Measurements from ENCODE around the gene NFATC2.
"Not testable (repeated sequence)": the region's sequence is repeated elsewhere in the genome, so short reads cannot be mapped to it uniquely, and the experiment has no call there.

Gene NFATC2

DNA sequence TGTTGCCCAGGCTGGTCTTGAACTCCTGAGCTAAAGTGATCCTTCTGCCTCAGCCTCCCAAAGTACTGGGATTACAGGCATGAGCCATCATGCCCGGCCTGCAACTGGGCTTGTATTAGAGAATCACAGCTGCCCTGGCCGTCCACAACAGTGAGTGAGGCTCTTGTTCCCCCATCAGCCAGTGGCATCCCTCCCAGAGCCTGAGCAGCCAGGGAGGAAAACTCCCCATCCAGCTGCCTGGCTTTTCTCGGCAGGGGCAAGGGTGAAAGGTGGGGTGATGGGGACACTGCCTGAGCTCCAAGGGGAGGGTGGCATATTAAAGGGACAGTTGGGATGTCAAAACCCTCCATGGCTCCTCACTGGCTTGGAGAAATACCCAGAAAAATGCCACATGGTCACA is 185.6 kb downstream of the NFATC2 start:
- no peak for DNase-seq (ENCODE audit: low read depth, low spot score)

DNA sequence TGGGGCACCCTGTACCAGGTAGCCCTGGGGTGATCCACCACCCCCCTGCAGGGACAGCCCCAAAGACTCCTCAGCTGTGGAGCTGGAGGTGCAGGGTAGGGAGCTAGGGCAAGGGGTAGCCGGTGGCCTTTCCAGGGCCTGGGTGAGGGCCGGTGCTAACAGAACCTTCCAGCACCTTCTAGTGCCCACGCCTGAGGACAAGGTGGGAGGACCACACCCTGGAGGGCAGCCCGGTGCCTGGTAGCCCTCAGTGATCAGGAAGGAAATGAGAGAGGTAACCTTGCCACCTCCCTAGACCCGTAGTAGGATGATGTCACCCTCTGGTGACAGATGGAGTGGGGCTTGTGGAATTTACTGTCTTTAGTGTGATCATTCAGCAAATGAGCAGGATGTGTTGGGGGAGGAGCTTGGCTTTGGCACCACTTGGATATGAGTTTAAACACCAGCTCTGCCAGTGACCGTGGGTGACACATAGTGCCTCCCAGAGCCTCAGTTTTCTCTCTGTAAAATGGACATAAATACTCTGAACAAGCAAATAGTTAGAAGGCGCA is 187.7 kb downstream of the NFATC2 start:
- no peak for DNase-seq (ENCODE audit: low read depth, low spot score)

DNA sequence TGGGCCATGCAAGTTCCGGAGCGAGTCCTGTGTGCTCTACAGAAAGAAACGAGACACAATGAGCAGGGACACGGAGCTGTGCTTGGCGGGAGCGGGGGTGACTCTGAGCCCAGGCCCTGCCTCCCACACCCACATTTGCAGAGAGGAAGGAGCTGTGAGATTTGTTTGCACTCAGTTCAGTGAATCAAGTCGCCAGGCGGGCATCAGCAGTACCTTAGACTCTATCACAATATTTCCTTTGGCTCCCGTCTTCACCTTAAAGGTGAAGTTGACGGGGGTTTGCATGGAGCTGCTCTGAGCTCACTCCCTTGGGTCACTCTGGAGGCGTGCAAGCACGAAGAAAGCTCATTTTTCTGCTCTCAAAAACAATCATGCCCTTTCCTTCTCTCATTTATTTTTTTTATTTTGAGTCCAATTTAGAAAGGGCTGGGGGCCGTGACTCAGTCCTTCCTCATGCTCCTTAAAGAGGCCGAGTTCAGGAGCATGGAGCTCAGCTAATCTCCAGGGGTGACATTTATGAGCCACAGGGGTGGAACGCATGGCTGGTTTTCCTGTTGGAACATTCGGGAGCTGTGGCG is 188.2 kb downstream of the NFATC2 start:
- DNase-seq (ENCODE audit: low read depth, low spot score) = no peak

DNA sequence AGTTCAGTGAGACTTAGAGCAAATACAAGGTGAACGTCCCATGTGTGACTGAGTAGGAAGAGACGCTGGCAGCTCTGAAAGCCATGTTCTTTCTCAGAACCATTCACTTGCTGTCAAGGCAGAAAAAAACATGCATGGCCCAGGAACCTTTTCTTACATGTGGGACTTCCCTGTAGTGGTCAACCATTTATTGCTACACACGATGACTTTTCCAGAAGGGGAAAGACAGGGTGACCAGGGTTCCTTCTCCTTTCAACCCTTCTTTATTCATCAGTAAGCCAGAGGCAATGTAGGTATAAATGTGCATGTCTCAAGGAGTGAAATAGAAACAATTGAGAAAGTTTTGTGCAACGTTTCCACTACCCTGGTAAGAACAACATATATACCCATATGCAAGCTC is 189.0 kb downstream of the NFATC2 start:
- no peak for DNase-seq (ENCODE audit: low read depth, low spot score)

DNA sequence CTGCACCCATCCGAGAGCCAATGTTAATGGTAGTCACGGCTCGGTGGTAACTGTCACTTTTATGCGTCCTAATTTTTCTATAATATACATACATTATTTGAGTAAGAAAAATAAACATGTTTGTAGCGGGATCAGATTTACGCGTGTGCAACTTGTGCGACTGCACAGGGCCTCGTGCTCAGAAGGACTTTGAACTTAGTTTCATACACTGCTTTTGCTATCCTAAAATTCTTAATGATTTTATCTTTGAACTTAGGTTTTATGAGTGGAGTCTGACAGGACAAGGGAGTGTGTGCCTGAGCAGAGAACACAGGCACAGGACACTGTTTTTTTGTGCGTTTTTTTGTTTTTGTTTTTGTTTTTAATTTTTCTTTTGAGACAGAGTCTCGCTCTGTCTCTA is 189.7 kb downstream of the NFATC2 start:
- DNase-seq (ENCODE audit: low read depth, low spot score) = no peak

DNA sequence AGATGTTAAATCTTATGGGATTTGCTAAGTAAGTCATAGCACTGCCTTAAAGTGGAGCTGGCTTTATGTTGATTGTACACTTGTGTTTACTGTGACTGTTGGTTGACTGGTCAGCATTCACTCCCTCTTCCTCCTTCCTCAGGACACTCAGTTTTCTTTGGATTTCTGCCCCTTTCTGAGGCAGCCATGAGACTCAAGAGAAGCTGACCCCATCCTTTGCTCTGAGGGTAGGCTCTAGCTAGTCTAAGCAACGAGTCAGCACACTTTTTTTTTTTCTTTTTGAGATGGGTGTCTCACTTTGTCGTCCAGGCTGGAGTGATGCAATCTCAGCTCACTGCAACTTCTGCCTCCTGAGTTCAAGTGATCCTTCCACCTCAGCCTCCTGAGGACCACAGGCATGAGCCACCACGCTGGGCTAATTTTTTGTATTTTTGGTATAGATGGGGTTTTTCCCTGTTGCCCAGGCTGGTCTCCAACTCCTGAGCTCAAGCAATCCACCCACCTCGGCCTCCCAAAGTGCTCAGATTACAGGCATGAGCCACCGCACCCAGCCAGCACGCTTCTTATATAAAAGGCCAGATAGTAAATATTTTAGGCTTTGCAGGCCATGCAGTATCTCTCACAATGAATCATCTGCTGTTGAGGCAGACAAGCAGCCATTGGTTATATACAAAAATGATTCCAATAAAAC is 191.4 kb downstream of the NFATC2 start:
- DNase-seq (ENCODE audit: low read depth, low spot score) = no peak

DNA sequence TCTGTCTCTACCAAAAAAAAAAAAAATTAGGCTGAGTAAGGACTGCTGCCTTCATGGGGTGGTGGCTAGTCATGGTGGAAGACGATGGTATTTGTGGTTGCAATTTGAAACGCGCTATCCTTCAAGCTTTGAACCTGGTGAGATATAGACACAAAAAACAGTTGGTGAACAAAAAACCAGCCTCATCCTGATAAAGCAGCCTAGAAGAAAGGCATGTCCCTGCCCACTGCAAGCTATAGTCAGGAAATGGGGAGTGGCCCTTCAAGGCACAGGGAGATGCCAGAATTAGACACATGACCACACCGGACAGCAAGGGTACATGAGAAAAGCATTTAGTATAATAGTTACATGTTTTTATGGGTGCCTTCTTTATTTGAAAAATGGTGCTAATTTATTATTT is 193.6 kb downstream of the NFATC2 start:
- DNase-seq (ENCODE audit: low read depth, low spot score) = no peak

DNA sequence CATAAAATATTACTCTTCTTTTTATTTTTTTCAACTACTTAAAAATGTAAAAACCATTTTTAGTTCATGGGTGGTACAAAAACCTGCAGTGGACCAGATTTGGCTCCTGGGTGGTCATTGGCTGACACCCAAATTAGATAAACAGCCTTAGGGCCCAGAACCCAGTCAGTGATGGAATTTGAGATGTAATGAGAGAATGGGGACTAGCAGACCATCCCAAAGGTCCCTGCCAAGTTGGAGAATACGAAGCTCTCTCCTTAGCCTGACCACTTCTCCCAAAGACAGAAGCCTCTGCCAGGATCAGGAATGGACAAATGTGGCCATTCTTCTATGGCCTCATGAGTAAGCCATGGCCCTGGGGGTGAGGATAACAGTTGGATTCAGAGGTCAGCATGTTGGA is 194.7 kb downstream of the NFATC2 start:
- no peak for DNase-seq (ENCODE audit: low read depth, low spot score)

DNA sequence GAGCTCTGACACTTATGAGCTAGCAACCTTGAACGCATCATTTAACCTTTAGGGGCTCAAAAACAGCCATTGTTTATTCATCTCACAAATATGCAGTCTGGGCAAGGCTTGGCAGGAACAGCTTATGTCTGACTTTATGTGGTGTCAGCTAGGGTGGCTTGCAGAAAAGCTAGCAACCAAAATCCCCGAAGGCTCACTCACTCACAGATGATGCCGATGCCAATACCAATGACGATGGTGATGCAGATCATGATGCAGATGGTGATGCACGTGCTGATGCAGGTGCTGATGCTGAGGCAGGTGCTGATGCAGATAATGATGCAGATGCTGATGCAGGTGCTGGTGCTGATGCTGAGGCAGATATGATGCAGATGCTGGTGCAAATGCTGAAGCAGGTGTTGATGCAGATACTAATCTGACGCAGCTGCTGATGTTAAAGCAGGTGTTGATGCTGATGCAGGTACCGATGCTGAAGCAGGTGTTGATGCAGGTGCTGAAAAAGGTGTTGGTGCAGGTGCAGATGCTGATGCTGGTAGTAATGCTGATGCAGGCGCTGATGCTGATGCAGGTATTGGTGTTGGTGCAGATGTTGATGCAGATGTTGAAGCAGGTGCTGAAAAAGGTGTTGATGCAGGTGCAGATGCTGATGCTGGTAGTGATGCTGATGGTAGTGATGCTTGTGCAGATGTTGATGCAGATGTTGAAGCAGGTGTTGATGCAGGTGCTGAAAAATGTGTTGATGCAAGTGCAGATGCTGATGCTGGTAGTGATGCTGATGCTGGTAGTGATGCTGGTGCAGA is 195.6 kb downstream of the NFATC2 start:
- DNase-seq (ENCODE audit: low read depth, low spot score) = no peak

DNA sequence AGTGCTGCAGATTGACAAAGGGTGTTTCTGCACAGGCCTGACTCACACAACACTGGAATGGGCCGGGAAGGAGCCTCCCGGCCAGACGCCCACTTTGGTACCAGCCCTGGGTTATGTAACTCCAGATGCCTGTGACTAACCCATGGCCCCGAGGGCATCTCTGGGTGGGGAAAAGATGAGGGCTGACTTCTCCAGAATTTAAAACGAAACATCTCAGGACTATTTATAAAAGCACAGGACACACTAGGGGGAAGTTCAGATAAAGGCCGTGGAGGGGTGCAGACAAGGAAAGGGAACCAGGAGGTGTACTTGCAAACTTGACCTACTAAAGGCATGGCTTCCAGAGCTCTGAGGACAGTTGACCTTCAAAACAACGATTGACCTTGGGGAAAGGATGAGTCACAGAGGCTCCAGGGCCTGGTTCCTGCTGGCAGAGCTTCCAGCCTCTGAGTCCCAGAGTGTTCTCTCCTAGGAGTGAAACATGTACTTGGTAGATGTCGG is 196.9 kb downstream of the NFATC2 start:
- no peak for DNase-seq (ENCODE audit: low read depth, low spot score)

DNA sequence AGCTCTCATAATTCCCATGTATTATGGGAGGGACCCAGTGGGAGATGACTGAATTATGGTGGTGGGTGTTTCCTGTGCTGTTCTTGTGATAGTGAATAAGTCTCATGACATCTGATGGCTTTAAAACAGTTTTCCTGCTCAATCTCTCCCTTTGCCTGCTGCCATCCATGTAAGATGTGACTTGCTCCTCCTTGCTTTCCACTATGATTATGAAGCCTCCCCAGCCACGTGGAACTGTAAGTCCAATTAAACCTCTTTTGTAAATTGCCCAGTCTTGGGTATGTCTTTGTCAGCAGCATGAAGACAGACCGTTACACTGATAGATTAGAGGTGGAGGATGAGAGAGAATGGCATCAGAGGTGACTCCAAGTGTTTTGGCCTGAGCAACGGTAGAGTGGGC is 198.7 kb downstream of the NFATC2 start:
- not testable (repeated sequence) for DNase-seq (ENCODE audit: low read depth, low spot score)

DNA sequence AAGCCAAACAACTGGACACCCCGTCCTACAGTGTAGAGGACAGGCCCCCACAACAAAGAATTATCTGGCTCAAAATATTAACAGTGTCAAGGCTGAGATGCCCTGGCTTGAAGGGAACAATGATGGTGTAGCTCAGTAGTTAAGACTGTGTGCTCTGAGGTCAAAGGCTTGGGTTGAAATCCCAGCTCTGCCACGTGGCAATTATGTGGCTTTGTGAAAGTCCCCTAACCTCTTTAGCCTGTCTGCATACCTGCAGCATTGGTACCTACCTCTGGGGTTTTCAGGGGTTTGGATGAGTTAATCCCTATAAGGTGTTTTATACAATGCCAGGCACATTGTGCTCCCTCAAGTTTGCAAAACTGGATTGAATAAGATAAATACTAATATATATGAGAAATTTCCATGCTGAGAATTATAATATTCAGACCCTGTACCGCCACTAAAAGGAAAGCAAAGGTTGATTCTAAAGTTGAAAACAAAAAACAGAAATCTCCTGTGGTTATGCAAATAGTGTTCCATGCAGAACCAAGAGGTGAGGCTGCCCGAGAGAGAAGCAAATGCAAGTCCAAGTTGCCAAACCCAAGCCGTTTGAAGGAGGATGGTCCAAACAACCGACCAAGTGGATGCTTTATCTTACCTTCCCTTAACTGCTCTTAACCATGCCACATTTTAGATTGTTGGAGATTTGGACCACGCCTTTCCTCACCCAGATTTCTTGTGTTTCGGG is 199.8 kb downstream of the NFATC2 start:
- no peak for DNase-seq (ENCODE audit: low read depth, low spot score)

DNA sequence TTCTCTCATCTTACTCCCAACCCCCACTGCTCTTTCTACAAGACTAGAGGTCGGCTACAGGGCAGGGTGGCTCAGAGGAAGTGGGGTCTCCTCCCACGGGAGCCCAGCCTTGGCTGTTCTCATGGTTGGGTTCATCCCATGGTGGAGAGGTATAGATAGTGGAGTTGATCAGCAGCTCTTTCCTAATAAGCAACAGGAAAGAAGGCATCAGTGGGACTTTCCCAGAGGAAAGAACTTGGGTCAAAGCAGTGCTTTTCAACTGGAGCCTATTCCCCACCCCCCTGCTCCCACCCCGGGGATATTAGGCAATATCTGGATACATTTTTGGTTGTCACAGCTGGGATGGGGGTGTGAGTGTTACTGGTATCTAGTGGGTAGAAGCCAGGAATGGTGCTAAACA is 200.9 kb downstream of the NFATC2 start:
- no peak for DNase-seq (ENCODE audit: low read depth, low spot score)

DNA sequence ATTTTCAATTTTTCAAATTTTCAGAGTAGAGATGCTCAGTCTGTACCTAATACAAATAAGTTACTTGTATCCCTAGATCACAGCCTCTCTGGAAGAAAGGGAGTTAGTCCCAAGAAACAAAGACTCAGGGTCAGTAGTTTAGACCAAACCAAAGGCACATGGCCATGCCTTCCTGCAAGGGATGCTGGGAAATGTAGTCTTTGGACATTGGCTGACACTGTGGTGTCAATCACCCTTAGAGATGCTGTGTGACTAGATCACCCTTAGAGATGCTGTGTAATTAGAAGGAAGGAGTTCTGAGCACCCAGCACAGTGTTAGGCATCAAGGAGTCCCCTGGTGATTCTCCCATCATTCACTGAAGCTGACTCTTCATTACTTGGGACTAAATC is 202.1 kb downstream of the NFATC2 start:
- no peak for DNase-seq (ENCODE audit: low read depth, low spot score)

DNA sequence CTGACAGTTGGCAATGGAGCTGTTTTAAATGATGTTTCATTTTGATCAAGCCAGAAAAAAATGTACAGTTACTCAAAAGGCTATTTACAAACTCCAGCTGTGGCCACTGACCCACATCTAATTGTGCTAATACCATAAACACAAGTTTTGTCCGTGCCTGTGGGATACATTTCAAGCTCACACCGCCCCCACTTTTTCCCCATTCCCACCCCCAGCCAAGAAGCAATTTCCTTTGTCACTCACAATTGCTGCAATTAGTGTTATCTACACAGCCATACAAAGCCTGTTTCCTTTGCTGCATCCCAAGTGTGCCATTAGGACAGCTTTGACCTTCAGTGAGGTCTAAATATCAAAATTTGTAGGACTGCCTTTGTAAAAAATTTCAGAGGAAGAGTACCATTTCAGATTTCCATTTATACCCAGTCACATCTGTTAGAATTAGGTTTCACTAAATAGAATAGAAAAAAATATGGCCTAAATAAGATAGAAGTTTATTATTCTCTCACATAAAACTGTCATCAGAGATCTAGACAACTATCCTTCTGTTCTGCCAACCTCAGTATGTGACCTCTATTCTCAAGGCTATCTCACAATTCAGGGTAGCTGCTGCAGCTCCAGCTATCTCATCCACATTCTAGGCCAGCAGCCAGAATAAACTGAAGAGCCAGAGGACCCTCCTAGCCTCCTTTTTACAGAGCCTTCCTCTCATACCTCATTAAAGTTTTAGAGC is 202.6 kb downstream of the NFATC2 start:
- DNase-seq (ENCODE audit: low read depth, low spot score) = no peak

DNA sequence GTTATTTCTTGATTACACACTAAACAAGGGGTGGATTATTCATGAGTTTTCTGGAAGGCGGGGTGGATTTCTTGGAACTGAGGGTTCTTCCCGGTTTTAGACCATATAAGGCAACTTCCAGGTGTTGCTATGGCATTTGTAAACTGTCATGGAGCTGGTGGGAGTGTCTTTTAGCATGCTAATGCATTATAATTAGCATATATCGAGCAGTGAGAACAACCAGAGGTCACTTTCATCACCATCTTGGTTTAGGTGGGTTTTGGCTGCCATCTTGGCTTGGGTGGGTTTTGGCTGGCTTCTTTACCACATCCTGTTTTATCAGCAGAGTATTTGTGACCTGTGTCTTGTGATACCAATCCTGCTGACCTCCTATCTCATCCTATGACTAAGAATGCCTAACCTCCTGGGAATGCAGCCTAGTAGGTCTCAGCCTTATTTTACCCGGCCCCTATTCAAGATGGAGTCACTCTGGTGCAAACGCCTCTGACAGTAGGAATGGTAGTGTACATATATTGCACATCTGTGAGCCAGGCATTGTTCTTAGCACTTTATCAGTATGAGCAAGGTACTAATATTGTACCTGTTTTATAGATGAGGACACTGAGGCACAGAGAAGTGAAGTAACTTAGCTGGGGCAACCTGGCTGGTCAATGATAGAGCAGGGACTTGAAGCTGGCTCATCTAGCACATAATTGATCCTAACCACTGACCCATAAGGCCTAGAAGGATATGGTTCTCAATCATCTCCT is 203.7 kb downstream of the NFATC2 start:
- DNase-seq (ENCODE audit: low read depth, low spot score) = no peak

DNA sequence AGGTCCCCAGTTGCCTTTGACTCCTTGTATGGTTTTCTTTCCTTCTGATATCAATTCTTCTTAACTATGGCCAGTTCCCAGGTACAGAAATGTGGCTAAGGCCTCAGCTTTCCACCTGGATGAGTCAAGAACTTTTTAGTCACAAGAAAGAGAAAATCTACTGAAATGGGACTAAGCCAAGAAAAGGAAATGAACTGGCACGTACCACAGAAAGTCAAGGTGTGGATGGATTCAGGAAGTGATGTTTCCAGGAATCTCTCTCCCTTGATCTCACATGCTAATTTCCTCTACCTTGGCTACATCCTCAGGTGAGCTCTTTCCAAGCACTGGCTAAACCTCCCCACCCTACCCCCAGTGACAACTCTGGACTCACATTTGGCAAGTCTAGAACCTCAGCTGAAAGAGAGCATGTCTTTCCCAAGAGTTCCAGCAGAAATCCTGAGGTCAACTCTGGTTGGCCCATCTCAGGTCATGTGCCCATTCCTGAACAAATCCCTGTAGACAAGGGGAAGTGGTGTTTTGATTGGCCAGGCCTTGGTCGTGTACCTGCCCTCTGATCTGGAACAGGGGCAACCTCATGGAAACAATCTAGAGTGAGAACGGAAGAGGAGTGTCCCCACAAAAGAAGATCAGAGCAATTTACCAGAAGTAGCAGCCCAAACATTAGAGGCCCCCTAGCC is 205.3 kb downstream of the NFATC2 start:
- no peak for DNase-seq (ENCODE audit: low read depth, low spot score)

Measured in activated CD4-positive, CD25-positive, alpha-beta regulatory T cell treated with anti-CD3 and anti-CD28 coated beads, Interleukin-2, amount 50 U/mL, for 16 hours (primary cell).